Stimulated activated CD4-positive, alpha-beta T cell treated with anti-CD3 and anti-CD28 coated beads, Interleukin-2, amount 100 ng/mL, for 48 hours (primary cell): Measurements from ENCODE around the gene SNAP25.

ENCODE experiments used
- DNase-seq, 2 donors: peaks; one replicate each; pipeline ENCODE4 v3.0.0-alpha.2; 2020

The SNAP25 gene

GRCh38 chr20:10306440-10307358 lies 88.1 kb downstream of the SNAP25 start:
- no peak for DNase-seq

- no peak for DNase-seq
Observed at GRCh38 chr20:10307359-10307735, 88.7 kb downstream of the SNAP25 start.

GRCh38 chr20:10308652-10309051 lies 90.0 kb downstream of the SNAP25 start:
- no peak for DNase-seq

GRCh38 chr20:10309326-10309725 lies 90.7 kb downstream of the SNAP25 start:
- DNase-seq: no peak

- no peak for DNase-seq
Observed at GRCh38 chr20:10312111-10312510, 93.5 kb downstream of the SNAP25 start.

- DNase-seq: no peak
Observed at GRCh38 chr20:10313215-10313614, 94.6 kb downstream of the SNAP25 start.

- DNase-seq: no peak
Observed at GRCh38 chr20:10313701-10314100, 95.1 kb downstream of the SNAP25 start.

GRCh38 chr20:10314198-10314597 lies 95.6 kb downstream of the SNAP25 start:
- DNase-seq: no peak

GRCh38 chr20:10315138-10315537 lies 96.5 kb downstream of the SNAP25 start:
- DNase-seq: no peak

- DNase-seq: no peak
Observed at GRCh38 chr20:10316582-10316981, 98.0 kb downstream of the SNAP25 start.

GRCh38 chr20:10318291-10319024 lies 99.8 kb downstream of the SNAP25 start:
- DNase-seq: no peak

- DNase-seq: no peak
Observed at GRCh38 chr20:10319855-10320254, 101.2 kb downstream of the SNAP25 start.

GRCh38 chr20:10321138-10321717 lies 102.6 kb downstream of the SNAP25 start:
- no peak for DNase-seq

- no peak for DNase-seq
Observed at GRCh38 chr20:10322073-10323012, 103.7 kb downstream of the SNAP25 start.

- DNase-seq: no peak
Observed at GRCh38 chr20:10323729-10324128, 105.1 kb downstream of the SNAP25 start.

- DNase-seq: no peak
Observed at GRCh38 chr20:10324198-10324847, 105.7 kb downstream of the SNAP25 start.

- no peak for DNase-seq
Observed at GRCh38 chr20:10328897-10329255, 110.2 kb downstream of the SNAP25 start.

- no peak for DNase-seq
Observed at GRCh38 chr20:10329387-10330005, 110.9 kb downstream of the SNAP25 start.

GRCh38 chr20:10330071-10330470 lies 111.4 kb downstream of the SNAP25 start:
- DNase-seq: no peak

GRCh38 chr20:10332656-10333415 lies 114.2 kb downstream of the SNAP25 start:
- no peak for DNase-seq
